Suprapubic skin (tissue), 4 donors: ENCODE measurements around the gene APOH. TPM values are rescaled to one million over a fixed set of nuclear protein-coding genes. Genes with fewer than 3 reads are reported as not detected.

Source experiments
- DNase-seq, 2 donors: peaks; one replicate each; pipeline ENCODE4 v3.0.0-alpha.2; 2019; ENCODE audit warnings: low spot score in 2 of 2
- H3K27ac ChIP-seq: fragments of 200-600 bp; sonication (generic); one replicate; pipeline ENCODE4 v1.5.1; 2019
- H3K27me3 ChIP-seq: fragments of 200-600 bp; sonication (generic); one replicate; pipeline ENCODE4 v1.5.1; 2019
- H3K36me3 ChIP-seq: fragments of 200-600 bp; sonication (generic); one replicate; pipeline ENCODE4 v1.5.1; 2019
- H3K4me1 ChIP-seq: fragments of 200-600 bp; sonication (generic); one replicate; pipeline ENCODE4 v1.5.1; 2019
- H3K4me3 ChIP-seq: fragments of 200-600 bp; sonication (generic); one replicate; pipeline ENCODE4 v1.5.1; 2019; ENCODE audit warnings: mild to moderate bottlenecking
- H3K9me3 ChIP-seq: fragments of 200-600 bp; sonication (generic); one replicate; pipeline ENCODE4 v1.5.1; 2019
- EP300 ChIP-seq: sonication (generic); formaldehyde crosslinking; IDR thresholded peaks from one replicate; pipeline ENCODE4 v1.6.1; 2017; ENCODE audit warnings: antibody characterized with exemption
- POLR2A ChIP-seq, 2 donors: fragments of 450-650 bp; IDR thresholded peaks; one replicate each; pipeline ENCODE4 v1.6.1; 2017; ENCODE audit warnings: antibody characterized with exemption in 2 of 2, mild to moderate bottlenecking in 2 of 2, moderate library complexity in 2 of 2
- POLR2AphosphoS5 ChIP-seq, 3 donors: sonication (generic); formaldehyde crosslinking; IDR thresholded peaks; one replicate each; pipeline ENCODE4 v1.6.1; 2017; ENCODE audit warnings: antibody characterized with exemption in 3 of 3
- WGBS: methylation state at CpG from one replicate; pipeline ENCODE4 v1.1.5; 2018; 5-methylcytosine and 5-hydroxymethylcytosine counted together
- total RNA-seq, 4 donors: library from RNA; depleted of rRNA; stranded (reverse); fragments of >200 nt; gene quantifications; one replicate each; pipeline ENCODE4 v1.1.0, GENCODE V29; 2016
- TF ChIP-seq, protein P1 (sequence below), 2 donors: fragments of 200-600 bp in 1 of 2; fragments of 450-650 bp in 1 of 2; sonication (generic) in 1 of 2; IDR thresholded peaks; one replicate each; pipeline ENCODE4 v1.5.1; 2016 to 2019; ENCODE audit warnings: antibody characterized with exemption in 2 of 2, mild to moderate bottlenecking in 1 of 2, moderate library complexity in 1 of 2

APOH gene
- total RNA-seq, 4 donors from 2014 or later, result 6.1 TPM; not detected in 3

DNA sequence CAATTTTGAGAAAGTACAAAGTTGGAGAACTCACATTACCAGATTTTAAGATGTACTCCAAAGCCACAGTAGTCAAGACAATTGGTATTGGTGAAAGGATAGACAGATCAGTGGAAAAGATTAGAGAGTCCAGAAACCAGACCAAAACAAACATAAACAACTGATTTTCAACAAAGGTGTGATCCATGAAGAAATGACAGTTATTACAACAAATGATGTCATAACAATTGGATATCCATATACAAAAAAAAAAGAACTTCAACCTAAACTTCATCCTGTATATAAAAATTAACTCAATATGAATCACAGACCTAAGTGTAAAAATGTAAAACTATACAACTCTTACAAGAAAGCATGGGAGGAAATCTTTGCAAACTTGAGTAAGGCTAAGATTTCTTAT is 45.7 kb downstream of the APOH start:
- DNase-seq, result no peak
- Histone ChIP-seq H3K36me3 (peaks cover 16% of the 10 kb centered on the region), H3K27ac (no peak overlapping the region), H3K4me1 (no peaks in the 10 kb centered on the region), H3K4me3 (no peak overlapping the region), H3K9me3 (no peaks in the 10 kb centered on the region), H3K27me3 (no peaks in the 10 kb centered on the region)
- TF ChIP-seq POLR2A (IDR thresholded peaks at IDR 0.05) (no peak), POLR2AphosphoS5 (IDR thresholded peaks at IDR 0.05) (no peak), EP300 (no peak)
- TF ChIP-seq, protein P1, sequence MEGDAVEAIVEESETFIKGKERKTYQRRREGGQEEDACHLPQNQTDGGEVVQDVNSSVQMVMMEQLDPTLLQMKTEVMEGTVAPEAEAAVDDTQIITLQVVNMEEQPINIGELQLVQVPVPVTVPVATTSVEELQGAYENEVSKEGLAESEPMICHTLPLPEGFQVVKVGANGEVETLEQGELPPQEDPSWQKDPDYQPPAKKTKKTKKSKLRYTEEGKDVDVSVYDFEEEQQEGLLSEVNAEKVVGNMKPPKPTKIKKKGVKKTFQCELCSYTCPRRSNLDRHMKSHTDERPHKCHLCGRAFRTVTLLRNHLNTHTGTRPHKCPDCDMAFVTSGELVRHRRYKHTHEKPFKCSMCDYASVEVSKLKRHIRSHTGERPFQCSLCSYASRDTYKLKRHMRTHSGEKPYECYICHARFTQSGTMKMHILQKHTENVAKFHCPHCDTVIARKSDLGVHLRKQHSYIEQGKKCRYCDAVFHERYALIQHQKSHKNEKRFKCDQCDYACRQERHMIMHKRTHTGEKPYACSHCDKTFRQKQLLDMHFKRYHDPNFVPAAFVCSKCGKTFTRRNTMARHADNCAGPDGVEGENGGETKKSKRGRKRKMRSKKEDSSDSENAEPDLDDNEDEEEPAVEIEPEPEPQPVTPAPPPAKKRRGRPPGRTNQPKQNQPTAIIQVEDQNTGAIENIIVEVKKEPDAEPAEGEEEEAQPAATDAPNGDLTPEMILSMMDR (IDR thresholded peaks at IDR 0.05), result no peak

DNA sequence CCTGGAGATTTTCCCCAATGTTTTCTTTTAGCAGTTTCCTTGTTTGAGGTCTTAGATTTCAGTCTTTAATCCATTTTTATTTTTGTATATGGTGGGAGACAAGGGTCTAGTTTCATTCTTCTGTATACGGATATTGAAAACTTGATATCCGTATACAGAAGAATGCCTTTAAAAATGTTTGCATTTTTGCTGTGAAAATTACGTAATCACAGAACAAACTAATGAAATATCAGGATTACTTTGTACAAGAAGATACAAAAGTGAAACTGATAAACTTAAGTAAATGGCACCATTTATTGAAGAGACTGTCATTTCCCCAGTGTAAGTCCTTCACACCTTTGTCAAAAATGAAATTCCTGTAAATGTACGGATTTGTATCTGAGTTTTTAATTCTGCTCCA is 50.6 kb downstream of the APOH start:
- WGBS, result 95% methylated on average over 4 of the region's 4 CpGs

DNA sequence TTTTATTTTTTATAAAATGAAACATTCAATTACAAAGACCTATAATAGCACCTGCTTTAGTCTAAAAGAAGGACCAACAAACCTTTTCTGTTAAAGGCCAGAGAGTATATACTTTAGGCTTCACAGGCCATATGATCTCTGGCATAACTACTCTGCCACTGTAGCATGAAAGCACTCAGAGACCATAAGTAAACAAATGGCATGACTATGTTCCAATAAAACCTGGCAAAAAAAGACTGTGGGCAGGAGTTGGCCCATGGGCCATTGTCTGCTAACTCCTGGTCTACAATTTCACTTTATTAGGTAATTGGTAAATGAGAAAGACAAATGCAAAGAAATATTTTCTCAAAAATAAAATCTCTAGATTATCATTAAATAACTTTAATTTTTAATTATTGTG is 52.2 kb downstream of the APOH start:
- no peaks in the 10 kb centered on the region for H3K9me3 ChIP-seq

More for the DNA sequence above, 50.6 kb downstream of the APOH start:
- Histone ChIP-seq H3K4me3 (no peak overlapping the region), H3K36me3 (peaks cover 16% of the 10 kb centered on the region), H3K27ac (no peak overlapping the region), H3K4me1 (no peaks in the 10 kb centered on the region), H3K9me3 (no peaks in the 10 kb centered on the region), H3K27me3 (no peaks in the 10 kb centered on the region)
- DNase-seq, result no peak
- TF ChIP-seq POLR2AphosphoS5 (IDR thresholded peaks at IDR 0.05) (no peak), EP300 (no peak), POLR2A (IDR thresholded peaks at IDR 0.05) (no peak)
- TF ChIP-seq, protein P1 (IDR thresholded peaks at IDR 0.05), result no peak

DNA sequence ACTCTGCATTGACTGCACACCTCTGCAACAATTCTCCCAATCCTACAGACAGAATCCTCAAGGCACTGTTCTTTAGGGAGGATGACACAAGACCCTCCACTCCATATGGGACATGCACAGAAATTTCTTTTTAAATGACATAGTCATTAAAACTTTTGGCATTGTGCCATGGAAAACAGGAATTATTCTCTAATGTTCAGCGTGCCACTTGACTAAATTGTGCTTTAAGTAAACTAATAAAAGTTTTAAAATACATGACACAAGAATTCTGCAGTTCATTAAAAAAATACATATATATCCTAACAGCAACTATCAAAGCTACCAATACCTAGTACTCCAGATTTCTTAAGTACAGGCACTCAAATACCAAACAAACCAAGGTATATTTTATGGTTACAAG is 53.3 kb downstream of the APOH start:
- H3K9me3 ChIP-seq, result no peaks in the 10 kb centered on the region
- DNase-seq, result no peak
- no peaks in the 10 kb centered on the region for H3K36me3 ChIP-seq
- WGBS, result 47% methylated on average over 1 of the region's 1 CpG
- H3K27ac ChIP-seq, result no peak overlapping the region
- TF ChIP-seq POLR2AphosphoS5 (IDR thresholded peaks at IDR 0.05), result no peak
- TF ChIP-seq, protein P1 (IDR thresholded peaks at IDR 0.05), result no peak
- no peak for TF ChIP-seq POLR2A (IDR thresholded peaks at IDR 0.05)
- TF ChIP-seq EP300, result no peak
- no peak overlapping the region for H3K4me3 ChIP-seq
- H3K27me3 ChIP-seq, result no peaks in the 10 kb centered on the region
- H3K4me1 ChIP-seq, result no peaks in the 10 kb centered on the region

More for the DNA sequence above, 52.2 kb downstream of the APOH start:
- Histone ChIP-seq H3K27ac (no peak overlapping the region), H3K4me1 (no peaks in the 10 kb centered on the region), H3K27me3 (no peaks in the 10 kb centered on the region), H3K36me3 (peaks cover 9% of the 10 kb centered on the region), H3K4me3 (no peak overlapping the region)
- TF ChIP-seq EP300 (no peak), POLR2A (IDR thresholded peaks at IDR 0.05) (no peak), POLR2AphosphoS5 (IDR thresholded peaks at IDR 0.05) (no peak)
- TF ChIP-seq, protein P1 (IDR thresholded peaks at IDR 0.05), result no peak
- DNase-seq, result no peak

DNA sequence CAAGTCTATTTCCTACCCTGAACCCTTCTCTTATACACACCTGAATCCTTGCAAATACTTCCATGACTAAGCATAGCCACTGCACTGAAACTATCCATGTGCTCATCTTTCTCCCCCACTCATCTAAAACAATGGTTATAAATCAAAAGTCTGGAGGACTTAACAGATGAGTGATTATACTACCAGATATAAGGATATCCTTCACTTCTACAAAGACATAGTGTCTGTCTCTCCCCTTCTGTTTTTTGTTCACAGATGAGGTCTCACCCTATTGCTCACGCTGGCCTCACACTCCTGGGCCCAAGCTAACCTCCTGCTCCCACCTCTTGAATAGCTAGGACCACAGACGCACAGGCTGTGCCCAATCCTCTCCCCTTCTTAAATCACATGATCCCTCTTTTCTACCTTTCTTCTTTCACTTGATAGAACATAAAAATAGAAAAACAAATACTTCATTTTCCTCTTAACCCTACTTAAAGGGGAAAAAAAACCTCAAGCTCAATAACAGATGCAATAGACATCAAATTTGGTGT is 56.5 kb downstream of the APOH start:
- WGBS, result 93% methylated on average over 2 of the region's 2 CpGs
- Histone ChIP-seq H3K36me3 (no peaks in the 10 kb centered on the region), H3K27ac (no peak overlapping the region), H3K4me3 (no peak overlapping the region), H3K4me1 (no peaks in the 10 kb centered on the region), H3K27me3 (no peaks in the 10 kb centered on the region), H3K9me3 (no peaks in the 10 kb centered on the region)
- no peak for DNase-seq
- TF ChIP-seq, protein P1 (IDR thresholded peaks at IDR 0.05), result no peak
- TF ChIP-seq POLR2A (IDR thresholded peaks at IDR 0.05) (no peak), POLR2AphosphoS5 (IDR thresholded peaks at IDR 0.05) (no peak), EP300 (no peak)
